NCI-H526 treated with DMSO at 0.1 percent for 48 hours (cell line): ENCODE data around the gene NOL12.
"Not testable (repeated sequence)": the region's sequence is repeated elsewhere in the genome, so short reads cannot be mapped to it uniquely, and the experiment has no call there.

ENCODE experiments used
- DNase-seq: peaks from one replicate; lab custom pipeline; 2025; lab: John Stamatoyannopoulos, UW

The NOL12 gene

GRCh38 chr22:37686002-37686982 lies at the start of gene NOL12:
NOL12 (plus strand) TSS chr22:37686343; CDS start chr22:37686393, 50 bp downstream.
- peak; percentile 65 for DNase-seq

- no peak for DNase-seq
These were observed 49.2 kb upstream of the NOL12 start for GRCh38 chr22:37636949-37637273.

- DNase-seq, result no peak
These were observed 47.6 kb upstream of the NOL12 start for GRCh38 chr22:37638391-37639069.

- no peak for DNase-seq
These were observed 46.9 kb upstream of the NOL12 start, which contains the start of gene SH3BP1 for GRCh38 chr22:37639070-37639760. SH3BP1 (plus strand) TSS chr22:37639669; CDS start chr22:37639788, 119 bp downstream.

- DNase-seq, result no peak
These were observed 46.2 kb upstream of the NOL12 start for GRCh38 chr22:37639771-37640590.

GRCh38 chr22:37640591-37641560 lies 45.3 kb upstream of the NOL12 start:
- DNase-seq, result no peak

GRCh38 chr22:37641561-37641949 lies 44.6 kb upstream of the NOL12 start:
- no peak for DNase-seq

- DNase-seq, result no peak
These were observed 42.8 kb upstream of the NOL12 start for GRCh38 chr22:37643225-37643847.

- DNase-seq, result no peak
These were observed 38.8 kb upstream of the NOL12 start for GRCh38 chr22:37647317-37647716.

GRCh38 chr22:37647928-37648327 lies 38.2 kb upstream of the NOL12 start:
- DNase-seq, result no peak

- DNase-seq, result no peak
These were observed 35.5 kb upstream of the NOL12 start for GRCh38 chr22:37650463-37651136.

GRCh38 chr22:37654563-37655251 lies 31.4 kb upstream of the NOL12 start:
- DNase-seq, result no peak

- no peak for DNase-seq
These were observed 30.9 kb upstream of the NOL12 start for GRCh38 chr22:37655252-37655563.

GRCh38 chr22:37656583-37656982 lies 29.6 kb upstream of the NOL12 start:
- not testable (repeated sequence) for DNase-seq

- DNase-seq, result no peak
These were observed 28.5 kb upstream of the NOL12 start for GRCh38 chr22:37657590-37658132.

GRCh38 chr22:37658133-37659065 lies 27.7 kb upstream of the NOL12 start, which contains the start of gene PDXP:
PDXP (plus strand) TSS chr22:37658723; CDS start chr22:37658783, 60 bp downstream.
- peak; percentile 96 for DNase-seq
